NCI-H524 (cell line): ENCODE measurements around the gene DOC2B.
A peak's percentile ranks its signal among the peaks of the same experiment; 100 is the strongest.
"Not testable (repeated sequence)": the region's sequence is repeated elsewhere in the genome, so short reads cannot be mapped to it uniquely, and the experiment has no call there.

Source experiments
- DNase-seq, 2 experiments: peaks; one replicate each; lab custom pipeline; 2025; lab: John Stamatoyannopoulos, UW

The DOC2B gene

DNA sequence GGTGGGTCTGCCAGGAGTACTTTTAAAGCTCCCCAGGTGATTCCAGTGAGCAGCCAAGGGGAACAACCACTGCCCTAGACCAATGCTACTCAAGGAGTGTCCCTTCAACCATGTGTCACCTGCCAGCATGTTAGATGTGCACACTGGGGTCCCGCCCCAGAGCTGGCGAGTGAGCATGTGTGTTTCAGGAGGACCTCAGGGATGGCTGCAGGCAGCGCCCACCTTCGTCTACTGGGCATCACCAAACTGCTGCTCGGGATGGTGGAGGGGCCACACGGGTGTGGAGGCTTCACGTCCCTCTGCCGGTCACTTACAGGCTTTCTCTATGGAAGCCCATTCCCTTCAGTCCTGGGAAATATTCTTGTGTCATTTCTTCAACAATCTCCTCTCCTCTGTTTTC, 29.0 kb upstream of the DOC2B start:
- DNase-seq: no peak

DNA sequence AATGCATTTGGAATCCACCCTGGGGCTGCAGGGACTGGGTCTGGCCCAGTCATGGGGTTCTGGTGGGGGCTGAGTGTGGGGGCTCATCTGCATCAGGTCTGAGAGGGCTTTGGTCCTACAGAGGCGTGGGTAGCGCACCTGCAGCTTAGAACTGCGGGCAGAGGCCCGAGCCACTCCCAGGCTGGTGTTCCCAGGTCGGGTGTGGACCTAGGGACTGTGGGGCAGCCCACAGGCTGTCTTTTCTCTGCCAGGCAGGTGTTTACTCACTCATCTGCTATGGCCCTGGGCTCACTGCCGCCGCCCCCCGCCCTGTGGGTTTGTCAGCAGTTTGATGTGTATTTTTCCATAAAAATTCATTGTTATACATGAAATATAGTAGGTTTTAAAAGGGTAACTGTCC, 27.0 kb upstream of the DOC2B start:
- no peak for DNase-seq

DNA sequence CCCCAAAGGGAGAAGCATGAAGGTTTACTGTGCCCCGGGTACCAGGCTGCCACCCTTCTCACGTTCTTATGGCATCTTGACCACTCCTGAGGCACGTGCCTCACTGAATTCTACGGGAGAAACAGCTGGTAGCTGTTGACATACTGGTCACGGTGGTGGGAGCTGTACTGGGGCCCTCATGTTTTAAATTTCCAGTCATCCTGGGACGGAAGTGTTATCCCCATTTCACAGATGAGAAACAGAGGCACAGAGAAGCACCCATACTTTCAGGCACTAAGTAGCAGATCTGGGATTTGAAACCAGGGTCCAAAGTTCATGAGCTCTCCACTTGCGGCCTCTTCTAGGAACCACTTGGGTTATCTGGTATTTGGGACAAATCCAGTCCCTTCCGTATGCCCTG, 26.3 kb upstream of the DOC2B start:
- DNase-seq: no peak

- peak; percentile 7 to 33 for DNase-seq
Observed at GRCh38 chr17:206941-207560, 25.6 kb upstream of the DOC2B start.

- DNase-seq: not testable (repeated sequence)
Observed at GRCh38 chr17:206484-206883, 25.0 kb upstream of the DOC2B start.

- DNase-seq: peak in 1 of 2 experiments; percentile 36
Observed at GRCh38 chr17:205817-206216, 24.4 kb upstream of the DOC2B start.

- no peak for DNase-seq
Observed at GRCh38 chr17:205148-205669, 23.8 kb upstream of the DOC2B start.

DNA sequence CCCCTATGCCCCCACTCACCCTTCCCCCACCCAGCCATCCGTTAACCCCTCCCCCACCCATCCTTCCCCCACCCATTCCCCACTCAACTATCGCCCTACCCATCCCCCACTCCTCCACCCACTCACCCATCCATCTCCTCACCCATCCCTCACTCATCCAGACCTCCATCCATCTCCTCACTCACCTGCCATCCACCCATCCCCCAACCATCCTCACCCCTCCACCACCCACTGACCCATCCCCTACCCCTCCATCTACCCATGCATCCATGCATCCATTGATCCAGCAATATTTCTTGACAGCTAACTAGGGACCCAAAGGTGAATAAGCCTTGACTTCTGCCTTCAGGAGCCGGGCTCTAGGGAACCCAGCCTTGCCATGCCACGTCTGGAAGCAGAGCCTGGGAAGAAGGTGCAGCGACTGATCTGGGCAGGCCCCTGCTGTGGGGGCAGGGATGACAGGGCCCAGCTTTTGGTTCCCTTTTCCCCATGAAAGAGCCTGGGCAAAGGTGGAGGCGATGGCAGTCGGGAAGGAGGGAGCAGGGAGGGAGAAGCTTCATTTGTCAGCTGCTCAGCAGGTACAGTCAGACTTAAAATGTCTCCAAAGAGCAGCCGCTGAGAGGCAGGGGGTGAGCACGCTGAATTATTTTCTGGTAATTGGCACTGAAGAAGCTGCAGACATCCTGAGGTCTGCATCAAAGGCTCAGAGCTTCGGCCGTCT, 23.1 kb upstream of the DOC2B start:
- DNase-seq: no peak

DNA sequence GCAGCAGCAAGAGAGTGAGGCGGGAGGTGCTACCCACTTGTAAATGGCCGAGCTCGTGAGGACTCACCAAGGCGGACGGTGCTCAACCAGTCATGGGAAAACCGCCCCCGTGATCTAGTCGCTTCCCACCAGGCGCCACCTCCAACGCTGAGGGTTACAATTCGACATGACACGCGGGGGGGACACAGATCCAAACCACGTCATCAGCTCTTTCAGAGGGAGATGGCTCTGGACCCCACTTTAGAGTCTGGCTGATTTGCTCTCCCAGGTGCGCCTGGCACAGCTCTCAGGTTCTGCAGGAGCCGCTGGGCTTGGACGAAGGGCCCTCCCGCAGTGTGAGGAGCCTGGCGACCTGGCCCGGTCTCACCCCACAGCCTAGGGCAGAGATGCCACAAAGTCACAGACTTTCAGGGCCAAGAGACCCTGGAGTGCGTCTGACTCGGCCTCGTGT, 21.1 kb upstream of the DOC2B start:
- no peak for DNase-seq

GRCh38 chr17:201736-202135, 20.3 kb upstream of the DOC2B start:
- not testable (repeated sequence) for DNase-seq

GRCh38 chr17:201257-201656, 19.8 kb upstream of the DOC2B start:
- DNase-seq: not testable (repeated sequence)

DNA sequence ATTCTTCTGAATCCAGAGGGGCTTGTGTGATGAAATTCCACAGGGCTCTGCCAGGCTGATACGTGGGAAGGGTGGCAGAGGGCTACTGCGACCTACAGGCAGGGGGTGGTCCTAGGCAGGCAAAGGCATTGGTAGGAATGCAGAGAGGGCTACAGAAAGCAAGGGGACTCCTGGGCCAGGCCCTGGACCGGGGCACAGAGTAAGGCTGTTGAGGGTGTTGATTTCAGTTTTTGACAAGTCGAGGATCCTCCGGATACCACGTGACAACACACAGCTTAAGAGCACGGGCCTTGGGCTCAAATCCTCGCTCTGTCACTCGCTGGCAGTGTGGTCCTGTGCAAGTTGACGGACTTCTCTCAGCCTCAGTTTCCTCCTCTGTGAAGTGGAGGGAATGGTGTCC, 19.1 kb upstream of the DOC2B start:
- DNase-seq: no peak

GRCh38 chr17:199806-200545, 18.5 kb upstream of the DOC2B start:
- DNase-seq: no peak

GRCh38 chr17:199191-199604, 17.7 kb upstream of the DOC2B start:
- DNase-seq: no peak

GRCh38 chr17:198225-198624, 16.8 kb upstream of the DOC2B start:
- DNase-seq: not testable (repeated sequence)

- no peak for DNase-seq
Observed at GRCh38 chr17:197352-197751, 15.9 kb upstream of the DOC2B start.

- DNase-seq: no peak
Observed at GRCh38 chr17:194828-195602, 13.6 kb upstream of the DOC2B start.

- peak; percentile 15 to 62 for DNase-seq
Observed at GRCh38 chr17:193841-194806, 12.7 kb upstream of the DOC2B start.

DNA sequence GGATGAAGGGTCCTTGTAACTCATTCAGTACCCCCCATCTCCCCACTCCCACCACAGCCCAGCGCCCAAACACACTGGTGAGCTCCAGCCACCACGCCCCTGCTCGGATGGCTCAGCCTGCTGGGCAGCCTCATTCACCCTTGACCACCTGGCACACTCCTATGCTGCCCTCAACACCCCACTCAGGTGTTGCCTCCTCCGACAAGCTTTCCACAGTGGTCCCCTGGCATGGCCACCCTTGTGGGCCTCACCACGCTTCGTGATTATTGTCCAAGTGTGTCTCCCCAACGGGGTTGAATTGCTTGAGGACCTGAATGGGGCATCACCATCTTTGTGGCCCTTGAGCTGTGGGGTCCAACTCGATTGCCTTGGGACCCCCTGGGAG, 12.0 kb upstream of the DOC2B start:
- DNase-seq: no peak

GRCh38 chr17:192666-193425, 11.4 kb upstream of the DOC2B start:
- DNase-seq: no peak
